Measurements from ENCODE around the gene PCDHGB6.

PCDHGB6 gene

DNA sequence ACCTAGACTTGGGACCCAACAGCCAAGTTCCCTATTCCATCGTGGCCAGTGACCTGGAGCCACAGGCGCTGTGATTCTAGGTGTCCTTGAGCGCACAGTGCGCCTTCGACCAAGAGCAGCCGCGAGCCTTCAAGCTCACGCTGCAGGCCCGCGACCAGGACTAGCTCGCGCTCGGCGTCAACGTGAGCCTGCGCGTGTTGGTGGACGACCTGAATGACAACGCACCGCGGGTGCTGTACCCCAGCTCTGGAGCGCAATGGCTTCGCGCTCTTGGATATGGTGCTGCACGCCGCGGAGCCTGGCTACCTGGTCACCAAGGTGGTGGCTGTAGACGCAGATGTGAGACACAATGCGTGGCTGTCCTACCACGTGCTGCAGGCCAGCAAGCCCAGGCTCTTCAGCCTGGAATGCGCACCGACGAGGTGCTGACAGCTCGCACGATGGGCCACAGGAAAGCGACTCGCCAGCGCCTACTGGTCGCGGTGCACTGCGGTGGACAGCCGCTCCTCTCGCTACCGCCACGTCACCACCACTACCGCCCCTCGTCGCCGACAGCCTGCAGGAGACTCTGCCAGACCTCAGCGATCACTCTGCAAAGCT is 33.9 kb downstream of the PCDHGB6 start:
- no peak for DNase-seq (ENCODE audit: low read depth)
- H3K4me3 ChIP-seq (ENCODE audit: low read length) = no peak overlapping the region
- TF ChIP-seq CTCF (conservative IDR thresholded peaks at IDR 0.05; ENCODE audit: low read depth, low read length) = no peak

All from retinal pigment epithelial cell (primary cell).